OCI-LY7 (cell line): Measurements from ENCODE around the gene GABRD. TPM values are rescaled to one million over a fixed set of nuclear protein-coding genes. Genes with fewer than 3 reads are reported as not detected.

Experiments
- BruUV-seq: library from RNA; stranded (reverse); fragments of 400-500 nt; replicated peaks from 2 replicates; lab custom pipeline; 2021; lab: Mats Ljungman, UMichigan
- CTCF ChIA-PET: fragments of 300-600 bp; sonication (Branson Sonifier 250); formaldehyde crosslinking; loops from one replicate; lab custom pipeline; 2022; ENCODE audit warnings: antibody characterized with exemption; ENCODE audit not compliant: unreplicated experiment; lab: Charles Lee
- POLR2A ChIA-PET: fragments of 300-600 bp; sonication (Branson Sonifier 250); formaldehyde crosslinking; loops from one replicate; lab custom pipeline; 2022; ENCODE audit warnings: antibody characterized with exemption; lab: Charles Lee
- DNase-seq: peaks from one replicate; pipeline ENCODE4 v3.0.0-alpha.2; 2015; ENCODE audit warnings: low spot score
- H2AFZ ChIP-seq: fragments of 200-600 bp; sonication (generic), shearing (Covaris generic); 2 replicates; pipeline ENCODE4 v1.6.1; 2014; ENCODE audit warnings: mild to moderate bottlenecking, antibody characterized with exemption, low read length, moderate library complexity
- H3K27ac ChIP-seq: fragments of 200-600 bp; sonication (generic); 2 replicates; pipeline ENCODE4 v1.5.1; 2014; ENCODE audit warnings: mixed run types, low read depth, mild to moderate bottlenecking, moderate library complexity, low read length, inconsistent platforms; ENCODE audit not compliant: poor library complexity, severe bottlenecking
- H3K36me3 ChIP-seq: fragments of 200-600 bp; sonication (generic); 2 replicates; pipeline ENCODE4 v1.6.1; 2014; ENCODE audit warnings: mild to moderate bottlenecking, antibody characterized with exemption, low read length, moderate library complexity, mixed read lengths; ENCODE audit not compliant: insufficient read depth
- H3K4me1 ChIP-seq: fragments of 200-600 bp; sonication (generic); 2 replicates; pipeline ENCODE4 v1.5.1; 2014; ENCODE audit warnings: mild to moderate bottlenecking, low read length; ENCODE audit not compliant: insufficient read depth, poor library complexity, severe bottlenecking
- H3K4me2 ChIP-seq: fragments of 200-600 bp; sonication (generic); 2 replicates; pipeline ENCODE4 v1.6.1; 2014; ENCODE audit warnings: mild to moderate bottlenecking, low read length
- H3K4me3 ChIP-seq: fragments of 200-600 bp; sonication (generic); 2 replicates; pipeline ENCODE4 v1.5.1; 2014; ENCODE audit warnings: mild to moderate bottlenecking, low read depth, low read length; ENCODE audit not compliant: poor library complexity, severe bottlenecking
- H3K79me2 ChIP-seq: fragments of 200-600 bp; sonication (generic); 2 replicates; pipeline ENCODE4 v1.6.1; 2016; ENCODE audit warnings: low read depth, mild to moderate bottlenecking, low read length, moderate library complexity, mixed read lengths; ENCODE audit not compliant: insufficient read depth
- H3K9me2 ChIP-seq: fragments of 200-600 bp; sonication (generic); 2 replicates; pipeline ENCODE4 v1.6.1; 2016; ENCODE audit warnings: mild to moderate bottlenecking, low read length, mixed read lengths; ENCODE audit not compliant: insufficient read depth
- H3K9me3 ChIP-seq: fragments of 200-600 bp; sonication (generic); 2 replicates; pipeline ENCODE4 v1.6.1; 2014; ENCODE audit warnings: mild to moderate bottlenecking, mixed run types, low read length, mixed read lengths
- H4K20me1 ChIP-seq: fragments of 200-600 bp; sonication (generic); 2 replicates; pipeline ENCODE4 v1.6.1; 2014; ENCODE audit warnings: mild to moderate bottlenecking, antibody characterized with exemption, low read length, moderate library complexity, mixed read lengths; ENCODE audit not compliant: insufficient read depth
- CTCF ChIP-seq: fragments of 200-600 bp; sonication (generic); conservative IDR thresholded peaks from 2 replicates; pipeline ENCODE4 v1.5.1; 2014; ENCODE audit warnings: mild to moderate bottlenecking, antibody characterized with exemption, low read length, moderate library complexity, mixed read lengths
- EZH2phosphoT487 ChIP-seq: fragments of 200-600 bp; sonication (generic); IDR thresholded peaks from 2 replicates; pipeline ENCODE4 v1.6.1; 2018; ENCODE audit warnings: low read depth, borderline replicate concordance, mild to moderate bottlenecking, mixed run types, antibody characterized with exemption, low read length, moderate library complexity, mixed read lengths
- intact Hi-C: fragments of 100-400 bp; cut with micrococcal nuclease; formaldehyde crosslinking; loops from one replicate; pipeline ENCODE4 v1.10.0; 2022; ENCODE audit not compliant: unreplicated experiment
- total RNA-seq, 2 experiments: library from RNA; depleted of rRNA in 1 of 2; stranded (reverse); fragments of >200 nt in 1 of 2; shearing (Covaris generic) in 1 of 2; gene quantifications; 2 replicates each; pipeline ENCODE4 v1.2.3, GENCODE V29; 2014 to 2022

Gene GABRD
- total RNA-seq, 2 experiments from 2014 or later, result not detected

- H3K4me3 ChIP-seq, result no peak overlapping the region
- H3K27ac ChIP-seq, result no peak overlapping the region
- no peak overlapping the region for H2AFZ ChIP-seq
- TF ChIP-seq CTCF, result no peak
- no peak for TF ChIP-seq EZH2phosphoT487
- DNase-seq, result no peak
- POLR2A ChIA-PET, result no interaction called here
- intact Hi-C loops, result no loop called here
- H3K9me3 ChIP-seq, result no peaks in the 10 kb centered on the region
- H3K4me2 ChIP-seq, result no peak overlapping the region
- no peaks in the 10 kb centered on the region for H3K79me2 ChIP-seq
- no peaks in the 10 kb centered on the region for H3K9me2 ChIP-seq
- CTCF ChIA-PET, result no interaction called here
- H4K20me1 ChIP-seq, result no peaks in the 10 kb centered on the region
- H3K4me1 ChIP-seq, result peaks cover 9% of the 10 kb centered on the region
- no peaks in the 10 kb centered on the region for H3K36me3 ChIP-seq
- no TSS peak for BruUV-seq
Measured at GRCh38 chr1:2025491-2025981, 6.4 kb downstream of the GABRD start.

- H3K36me3 ChIP-seq, result no peaks in the 10 kb centered on the region
- peak; percentile 47 for DNase-seq
- intact Hi-C loops, result no loop called here
- ChIA-PET CTCF (interaction anchor here (0.6 kb wide), 1 partner anchor 131 kb away, joined by 11 read pairs; no protein-coding TSS in a partner anchor), POLR2A (interaction anchor here (0.6 to 0.7 kb wide), 2 partner anchors 74 to 76 kb away, joined by 3 to 4 read pairs; no protein-coding TSS in a partner anchor)
- H3K79me2 ChIP-seq, result no peaks in the 10 kb centered on the region
- H3K4me1 ChIP-seq, result peaks cover 9% of the 10 kb centered on the region
- no peak overlapping the region for H3K4me3 ChIP-seq
- no peaks in the 10 kb centered on the region for H3K9me3 ChIP-seq
- TF ChIP-seq EZH2phosphoT487 (no peak), CTCF (no peak)
- no TSS peak for BruUV-seq
- no peak overlapping the region for H2AFZ ChIP-seq
- no peaks in the 10 kb centered on the region; the same call in 1 of the 2 replicates for H4K20me1 ChIP-seq
- H3K9me2 ChIP-seq, result no peaks in the 10 kb centered on the region
- H3K27ac ChIP-seq, result no peak overlapping the region
- H3K4me2 ChIP-seq, result peak overlapping the region; percentile 35; the same call in 1 of the 2 replicates
Measured at GRCh38 chr1:2027961-2028583, 8.9 kb downstream of the GABRD start.

- DNase-seq, result no peak
- H3K4me3 ChIP-seq, result no peak overlapping the region
- H3K27ac ChIP-seq, result no peak overlapping the region
- peak overlapping the region; percentile 35; the same call in 1 of the 2 replicates for H3K4me2 ChIP-seq
- no TSS peak for BruUV-seq
- H2AFZ ChIP-seq, result no peak overlapping the region
- ChIA-PET POLR2A (no interaction called here), CTCF (no interaction called here)
- no peak for TF ChIP-seq CTCF
- no peak for TF ChIP-seq EZH2phosphoT487
- H4K20me1 ChIP-seq, result no peaks in the 10 kb centered on the region; the same call in 1 of the 2 replicates
- H3K79me2 ChIP-seq, result no peaks in the 10 kb centered on the region
- H3K9me3 ChIP-seq, result no peaks in the 10 kb centered on the region
- peaks cover 9% of the 10 kb centered on the region for H3K4me1 ChIP-seq
- intact Hi-C loops, result no loop called here
- H3K36me3 ChIP-seq, result no peaks in the 10 kb centered on the region
- H3K9me2 ChIP-seq, result no peaks in the 10 kb centered on the region
Measured at GRCh38 chr1:2028870-2029560, 9.9 kb downstream of the GABRD start.
